GM18517 (cell line): Measurements from ENCODE around the gene CDKAL1.
A peak's percentile ranks its signal among the peaks of the same experiment; 100 is the strongest.

Experiments
- ATAC-seq: cut with Tn5 transposase; IDR thresholded peaks from one replicate; pipeline ENCODE4 v1.9.1; 2021; ENCODE audit warnings: mild to moderate bottlenecking, moderate library complexity; ENCODE audit not compliant: unreplicated experiment

Gene CDKAL1

DNA sequence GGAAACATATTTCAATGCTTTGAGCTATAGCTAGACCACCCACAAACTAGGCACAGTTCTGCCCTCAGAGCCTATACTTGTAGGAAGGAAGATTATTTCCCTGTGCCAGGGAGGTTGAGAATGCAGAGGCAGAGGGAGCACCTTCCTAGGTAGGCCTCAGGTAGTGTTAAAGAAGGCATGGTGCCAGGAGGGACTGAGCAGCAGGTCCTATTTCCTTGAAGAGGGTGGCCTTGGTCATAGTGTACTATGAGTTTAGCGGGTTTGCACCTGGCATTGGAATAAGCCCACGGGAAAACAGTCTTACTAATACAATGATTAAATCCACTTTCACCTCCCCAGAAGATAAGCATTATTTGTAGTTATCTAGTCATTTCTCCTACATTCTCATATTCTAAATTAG, 375.4 kb downstream of the CDKAL1 start:
- no peak for ATAC-seq

GRCh38 chr6:20911712-20912111, 377.5 kb downstream of the CDKAL1 start:
- no peak for ATAC-seq

- ATAC-seq: no peak
Measured at GRCh38 chr6:20915156-20915555, 380.9 kb downstream of the CDKAL1 start.

DNA sequence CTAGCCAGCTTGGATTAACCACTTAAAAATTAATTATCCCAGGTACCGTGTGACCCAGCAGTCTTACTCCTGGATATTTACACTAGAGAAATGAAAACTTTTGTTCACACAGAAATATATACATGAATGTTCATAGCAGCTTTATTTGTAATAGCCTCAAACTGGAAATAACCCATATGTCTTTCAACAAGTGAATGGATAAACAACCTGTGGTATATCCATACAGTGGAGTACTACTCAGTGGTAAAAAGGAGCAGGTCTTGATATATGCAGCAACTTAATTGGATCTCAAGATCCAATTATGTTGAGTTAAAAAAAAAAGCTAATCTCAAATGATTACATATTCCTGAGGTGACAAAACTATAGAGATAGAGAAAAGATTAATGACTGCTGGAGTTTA, 381.4 kb downstream of the CDKAL1 start:
- ATAC-seq: no peak

- ATAC-seq: no peak
Measured at GRCh38 chr6:20916086-20916485, 381.8 kb downstream of the CDKAL1 start.

- no peak for ATAC-seq
Measured at GRCh38 chr6:20918868-20919267, 384.6 kb downstream of the CDKAL1 start.

DNA sequence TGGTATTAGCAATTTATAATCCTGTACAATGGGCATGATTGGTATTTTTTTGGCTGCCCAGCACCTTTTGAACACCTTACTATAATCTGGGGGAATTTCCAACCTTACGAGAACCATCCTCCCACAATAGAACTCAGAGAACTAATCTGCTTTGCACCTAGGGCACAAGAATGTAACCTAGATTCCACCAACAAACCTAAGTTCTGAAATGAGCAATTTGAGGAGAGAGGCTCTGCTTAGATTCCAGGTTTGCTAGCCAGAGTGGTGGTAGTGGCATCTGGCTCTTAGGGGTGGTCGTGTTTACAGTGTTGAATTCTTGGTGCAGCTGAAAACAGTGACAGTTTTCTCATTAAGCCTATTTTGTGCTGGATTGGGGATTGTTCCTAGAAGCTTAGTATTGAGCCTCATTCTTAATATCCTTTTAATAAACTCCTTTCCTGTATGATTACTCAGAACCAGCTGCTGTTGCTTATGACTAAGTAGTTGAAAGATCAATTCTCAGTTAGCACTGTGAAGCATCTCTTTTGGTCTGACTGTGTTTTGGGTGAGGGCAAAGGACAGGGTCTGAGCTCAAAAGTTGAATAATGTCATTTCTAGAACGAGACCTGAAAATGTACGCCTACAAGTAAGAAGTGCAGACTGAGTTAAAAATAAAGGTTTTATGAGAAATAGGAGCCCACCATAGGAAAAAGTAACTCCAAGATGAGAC, 385.6 kb downstream of the CDKAL1 start:
- ATAC-seq: peak; percentile 84

GRCh38 chr6:20921578-20921977, 387.3 kb downstream of the CDKAL1 start:
- no peak for ATAC-seq

DNA sequence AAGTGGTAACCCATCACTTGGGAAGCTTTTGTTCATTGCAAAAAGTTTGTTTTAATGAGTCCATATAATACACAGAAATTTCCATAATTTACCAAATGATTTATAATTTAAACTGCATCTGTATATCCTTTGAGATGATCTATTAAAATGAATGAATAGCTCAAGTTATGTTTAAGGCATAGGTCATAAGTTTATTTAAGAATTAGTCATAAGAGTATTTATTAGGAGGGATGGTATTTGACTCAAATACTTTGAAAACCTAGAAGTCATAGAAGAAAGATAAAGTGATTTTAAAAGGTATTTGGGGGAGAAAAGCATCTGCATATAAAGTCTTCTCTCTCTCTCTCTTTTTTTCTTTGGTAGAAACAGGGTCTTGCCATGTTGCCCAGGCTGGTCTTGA, 388.5 kb downstream of the CDKAL1 start:
- ATAC-seq: no peak

GRCh38 chr6:20924094-20924493, 389.8 kb downstream of the CDKAL1 start:
- peak; percentile 45 for ATAC-seq

DNA sequence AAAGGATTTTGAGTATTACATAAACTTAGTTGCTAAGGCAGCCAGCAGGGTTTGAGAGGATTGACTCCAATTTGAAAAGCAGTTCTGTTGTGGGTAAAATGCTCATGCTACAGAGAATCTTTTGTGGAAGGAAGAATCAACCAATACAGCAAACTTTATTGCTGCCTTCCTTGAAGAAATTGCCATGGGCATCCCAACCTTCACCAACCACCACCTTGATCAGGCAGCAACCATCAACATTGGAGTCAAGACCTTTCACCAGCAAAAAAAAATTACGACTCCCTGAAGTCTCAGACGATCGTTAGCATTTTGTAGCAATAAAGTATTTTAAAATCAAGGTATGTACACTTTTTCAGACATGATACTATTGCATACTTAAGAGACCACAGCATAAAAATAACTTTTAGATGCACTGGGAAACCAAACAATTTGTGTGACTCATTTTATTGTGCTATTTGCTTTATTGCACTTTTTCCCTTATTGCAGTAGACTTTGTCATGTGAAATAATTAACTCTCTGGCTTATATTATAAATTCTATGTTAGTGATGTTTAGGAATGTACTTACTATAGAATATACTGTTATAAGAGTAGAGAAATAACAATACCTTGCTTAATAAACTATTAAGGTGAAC, 390.8 kb downstream of the CDKAL1 start:
- no peak for ATAC-seq

DNA sequence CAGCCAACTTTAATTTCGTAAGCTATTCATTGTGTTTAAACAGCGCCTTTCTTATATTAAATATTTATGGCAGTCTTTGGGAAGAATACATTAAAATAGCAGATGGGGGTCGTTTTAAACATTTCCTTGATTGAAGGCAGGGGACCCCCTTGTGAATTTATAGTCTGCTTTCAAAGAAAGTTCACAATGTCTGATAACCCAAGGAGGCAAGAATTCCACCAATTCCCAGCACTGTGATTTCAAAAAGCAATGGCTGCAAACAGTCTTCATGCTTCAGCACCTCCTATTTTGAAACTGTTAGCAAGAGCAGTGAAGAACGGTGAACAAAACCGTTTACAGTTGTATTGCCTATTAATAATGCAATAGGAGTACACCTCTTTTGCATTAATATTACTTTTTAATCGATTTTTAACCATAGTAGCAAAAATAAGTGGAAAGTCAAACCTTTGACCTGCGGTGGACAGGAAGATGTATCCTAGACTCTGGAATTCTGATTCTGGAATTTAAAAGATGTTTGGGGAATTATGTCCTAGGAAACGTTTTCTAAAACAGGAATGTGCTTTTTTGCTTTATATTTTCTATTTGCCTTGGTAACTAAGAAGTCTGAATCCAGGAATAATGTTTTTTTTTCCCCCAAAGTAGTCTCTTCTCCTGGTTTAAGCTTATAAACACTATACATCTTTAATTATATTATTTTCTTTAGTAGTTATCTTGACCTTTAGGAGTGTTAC, 393.0 kb downstream of the CDKAL1 start:
- ATAC-seq: no peak

GRCh38 chr6:20929283-20929682, 395.0 kb downstream of the CDKAL1 start:
- no peak for ATAC-seq

DNA sequence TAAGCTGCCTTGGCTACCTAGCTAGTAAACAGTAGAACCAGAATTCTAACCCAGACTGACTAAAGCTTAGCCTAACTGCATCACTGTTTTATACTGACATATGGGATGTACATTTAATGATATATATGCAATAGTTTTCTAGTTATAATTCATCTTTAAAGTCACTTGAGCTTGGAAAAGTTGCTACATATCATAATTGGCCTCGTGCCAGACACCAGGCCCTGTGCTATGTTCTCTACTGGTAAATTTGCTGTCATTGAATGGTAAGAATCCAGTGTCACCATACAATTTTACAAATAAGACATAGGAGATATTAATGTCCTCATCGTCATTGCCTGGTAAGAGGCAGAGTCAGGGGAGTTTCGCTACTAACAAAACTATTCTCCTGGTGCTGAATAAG, 396.8 kb downstream of the CDKAL1 start:
- ATAC-seq: no peak

DNA sequence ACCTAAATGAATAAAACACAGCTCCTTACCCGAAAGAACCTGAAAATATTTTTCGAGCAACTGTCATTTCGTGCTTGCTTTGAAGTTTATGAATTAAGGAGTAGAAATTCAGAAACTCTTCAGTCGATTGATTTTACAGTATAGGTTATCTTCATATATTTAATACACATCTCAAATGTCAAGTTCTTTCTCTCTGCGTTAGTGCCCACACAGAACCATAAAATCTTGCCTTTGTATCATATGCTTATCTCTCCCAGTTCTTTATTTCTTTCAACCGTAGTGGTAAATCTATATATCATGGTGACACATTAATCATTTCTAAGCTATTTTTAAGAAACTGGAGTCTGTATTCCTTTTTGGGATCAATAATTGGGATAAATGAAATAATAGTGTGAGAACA, 397.5 kb downstream of the CDKAL1 start:
- ATAC-seq: no peak

- ATAC-seq: no peak
Measured at GRCh38 chr6:20932284-20932683, 398.0 kb downstream of the CDKAL1 start.

DNA sequence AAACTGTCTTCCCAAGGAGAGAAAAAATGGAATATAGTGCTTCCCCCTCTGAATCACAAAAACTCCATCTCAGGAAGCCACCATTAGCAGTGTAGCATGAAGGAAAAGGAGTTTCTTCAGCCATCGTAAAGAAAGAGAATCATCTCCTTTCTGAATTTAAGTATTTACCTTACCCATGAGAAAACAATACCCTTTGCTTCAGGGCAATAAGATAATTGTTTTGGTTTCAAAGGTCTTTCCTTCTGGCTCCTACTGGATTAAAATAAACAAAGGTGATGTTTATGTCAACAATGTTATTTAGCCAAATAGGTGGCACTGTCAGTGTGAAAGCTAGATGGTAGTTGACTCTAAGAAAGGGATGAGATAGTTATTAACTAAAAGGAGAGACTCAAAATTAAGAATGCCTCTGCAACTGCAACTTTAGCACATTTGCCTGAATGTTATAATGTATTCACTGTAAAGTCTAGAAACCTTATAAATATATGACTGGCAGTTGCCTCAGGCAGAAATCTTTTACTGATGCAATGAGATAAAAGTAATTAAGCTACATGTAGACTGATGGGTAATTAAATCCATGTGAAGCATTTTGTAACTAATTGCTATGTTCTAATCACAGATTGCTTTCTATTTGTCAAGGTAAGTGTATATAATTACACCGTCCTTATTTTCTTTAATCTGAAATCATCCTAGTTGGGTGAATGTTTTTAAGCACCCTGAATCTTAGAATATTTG, 399.0 kb downstream of the CDKAL1 start:
- no peak for ATAC-seq

DNA sequence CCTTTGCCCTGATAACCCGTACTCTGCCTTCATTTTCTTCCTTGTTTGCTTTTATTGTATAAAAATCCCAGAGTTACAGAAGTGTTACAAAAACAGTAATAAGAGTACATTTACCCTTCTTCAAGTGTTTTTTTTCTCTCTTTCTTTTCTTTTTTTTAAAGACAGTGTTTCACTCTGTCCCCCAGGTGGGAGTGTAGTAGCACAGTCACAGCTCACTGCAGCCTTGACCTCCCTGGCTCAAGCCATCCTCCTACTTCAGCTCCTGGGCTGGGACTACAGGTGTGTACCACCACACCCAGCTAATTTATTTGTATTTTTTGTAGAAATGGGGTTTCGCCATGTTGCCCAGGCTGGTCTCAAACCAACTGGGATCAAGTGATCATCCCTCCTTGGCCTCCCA, 402.7 kb downstream of the CDKAL1 start:
- ATAC-seq: no peak

GRCh38 chr6:20939161-20939775, 405.0 kb downstream of the CDKAL1 start:
- ATAC-seq: no peak

GRCh38 chr6:20943040-20943627, 408.9 kb downstream of the CDKAL1 start:
- no peak for ATAC-seq

DNA sequence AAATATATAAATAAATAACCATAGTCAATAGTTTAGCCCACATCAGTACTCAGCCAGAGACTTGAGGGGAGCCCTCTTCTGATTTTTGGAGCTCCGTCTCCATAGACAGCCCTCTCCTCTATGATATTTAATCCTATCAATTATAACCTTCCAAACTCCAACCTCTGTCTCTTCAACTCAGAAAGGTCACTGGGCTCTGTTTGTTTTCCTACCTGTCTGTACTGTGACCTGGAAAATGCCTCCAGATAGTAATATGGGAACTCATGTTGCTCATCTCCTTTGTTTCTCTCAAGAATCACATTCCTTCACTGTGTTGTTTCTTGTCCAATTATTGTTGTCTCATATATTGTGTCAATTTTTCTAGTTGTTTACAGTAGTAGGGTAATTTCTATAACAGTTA, 409.7 kb downstream of the CDKAL1 start:
- no peak for ATAC-seq
